NCI-H1694 treated with DMSO at 0.1 percent for 48 hours (cell line): Measurements from ENCODE around the gene OSBPL5.

Source experiments
- DNase-seq: peaks from one replicate; lab custom pipeline; 2025; lab: John Stamatoyannopoulos, UW

The OSBPL5 gene

GRCh38 chr11:3096909-3097530, 68.1 kb downstream of the OSBPL5 start:
- DNase-seq = no peak

GRCh38 chr11:3095712-3096361, 69.3 kb downstream of the OSBPL5 start:
- DNase-seq = no peak

GRCh38 chr11:3094223-3094824, 70.8 kb downstream of the OSBPL5 start:
- DNase-seq = no peak

GRCh38 chr11:3093281-3094191, 71.6 kb downstream of the OSBPL5 start:
- DNase-seq = no peak

GRCh38 chr11:3092603-3093141, 72.4 kb downstream of the OSBPL5 start:
- no peak for DNase-seq

- no peak for DNase-seq
These were observed 73.1 kb downstream of the OSBPL5 start for GRCh38 chr11:3091846-3092602.

GRCh38 chr11:3091081-3091845, 73.8 kb downstream of the OSBPL5 start:
- DNase-seq = no peak

GRCh38 chr11:3090096-3090901, 74.8 kb downstream of the OSBPL5 start:
- no peak for DNase-seq

GRCh38 chr11:3089236-3090061, 75.7 kb downstream of the OSBPL5 start:
- DNase-seq = no peak

GRCh38 chr11:3088806-3089205, 76.3 kb downstream of the OSBPL5 start:
- DNase-seq = no peak

- no peak for DNase-seq
These were observed 77.0 kb downstream of the OSBPL5 start for GRCh38 chr11:3087821-3088800.

GRCh38 chr11:3087373-3087772, 77.7 kb downstream of the OSBPL5 start:
- no peak for DNase-seq

- no peak for DNase-seq
These were observed 78.4 kb downstream of the OSBPL5 start for GRCh38 chr11:3086671-3087150.

- no peak for DNase-seq
These were observed 79.0 kb downstream of the OSBPL5 start for GRCh38 chr11:3086114-3086513.

GRCh38 chr11:3085052-3085451, 80.1 kb downstream of the OSBPL5 start:
- DNase-seq = no peak

GRCh38 chr11:3083321-3083720, 81.8 kb downstream of the OSBPL5 start:
- DNase-seq = no peak

GRCh38 chr11:3081386-3081751, 83.7 kb downstream of the OSBPL5 start:
- DNase-seq = no peak
